ENCODE data around the gene DPM3. TPM values are rescaled to one million over a fixed set of nuclear protein-coding genes. Genes with fewer than 3 reads are reported as not detected.

Gene DPM3
- total RNA-seq, 1 experiment from 2014 or later = 113 TPM

- H3K4me2 ChIP-seq (ENCODE audit: low read length) = no peak overlapping the region
- H3K79me2 ChIP-seq (ENCODE audit: insufficient read depth, low read length) = no peaks in the 10 kb centered on the region
- no peak overlapping the region for H3K4me3 ChIP-seq (replicated peaks in 1 of 2; ENCODE audit: low read depth in 1 of 2, low read length in 2 of 2)
- H2AFZ ChIP-seq (ENCODE audit: low read depth, low read length, poor library complexity, severe bottlenecking) = no peak overlapping the region
- ATAC-seq = peak; percentile 49; the same call in 1 of the 2 replicates
- DNase-seq (ENCODE audit: low read depth, low spot score) = no peak
- ChIA-PET CTCF (interaction anchor here (1.0 to 2.7 kb wide), 4 partner anchors 10 to 66 kb away, joined by 3 to 10 read pairs (median 5); partner anchors contain the start of genes KRTCAP2 and TRIM46), RAD21 (ENCODE audit: low non-redundant PET in 1 of 2, low total read pairs in 2 of 2, uncharacterized antibody in 2 of 2, unreplicated experiment in 2 of 2) (no interaction called here), POLR2A (no interaction called here)
- no peaks in the 10 kb centered on the region for H3K9me2 ChIP-seq (ENCODE audit: insufficient read depth)
- intact Hi-C loops (cut with micrococcal nuclease) = no loop called here
- peaks cover 0 to 3% of the 10 kb centered on the region in 2 experiments; a peak in 1 of 4 replicates for H3K4me1 ChIP-seq (ENCODE audit: control insufficient read depth in 1 of 2, insufficient read depth in 2 of 2, low read length in 2 of 2)
- no peak for TF ChIP-seq ELF1 (IDR thresholded peaks at IDR 0.05; ENCODE audit: borderline replicate concordance, low read depth)
- no peak for TF ChIP-seq JUND (IDR thresholded peaks at IDR 0.05)
- no peak for TF ChIP-seq FOSL1 (IDR thresholded peaks at IDR 0.05; ENCODE audit: low read depth)
- TF ChIP-seq EGR1 (IDR thresholded peaks at IDR 0.05; ENCODE audit: low read depth) = no peak
- no peak for TF ChIP-seq MAX (IDR thresholded peaks at IDR 0.05)
- 0 out of 6 replicates have a peak, but pooled peaks of 1 of the 3 experiments have one; percentile 10 for TF ChIP-seq CTCF (IDR thresholded peaks at IDR 0.05 in 2 of 3, conservative IDR thresholded peaks at IDR 0.05 in 1 of 3; ENCODE audit: borderline replicate concordance in 1 of 3, insufficient read depth in 1 of 3, low read depth in 2 of 3, low read length in 2 of 3)
- peak; percentile 14; the same call in 1 of the 2 replicates for TF ChIP-seq RAD21 (IDR thresholded peaks at IDR 0.05; ENCODE audit: low read depth)
- H3K27ac ChIP-seq (ENCODE audit: low read depth, low read length) = no peak overlapping the region
- no peaks in the 10 kb centered on the region for H4K20me1 ChIP-seq (ENCODE audit: insufficient read depth)
- no TSS peak for BruUV-seq (replicated peaks)
- H3K9me3 ChIP-seq (ENCODE audit: control insufficient read depth in 1 of 2, insufficient read depth in 1 of 2, low read depth in 1 of 2, low read length in 2 of 2) = no peaks in the 10 kb centered on the region
- no peaks in the 10 kb centered on the region for H3K27me3 ChIP-seq (ENCODE audit: insufficient read depth, low read length)
- H3K36me3 ChIP-seq (ENCODE audit: control insufficient read depth in 1 of 2, insufficient read depth in 2 of 2, low read length in 2 of 2) = no peaks in the 10 kb centered on the region
- H3K9ac ChIP-seq (ENCODE audit: low read length) = no peak overlapping the region
These were observed 32.7 kb downstream of the DPM3 start for GRCh38 chr1:155107309-155108264.

Measured in HCT116 (cell line).